Brain microvascular endothelial cell (primary cell): ENCODE results near the gene PTX4.

Experiments used
- DNase-seq: peaks from one replicate; pipeline ENCODE4 v3.0.0-alpha.2; 2020
- H3K27ac ChIP-seq: fragments of 250-450 bp; sonication (Bioruptor Pico); 2 replicates; pipeline ENCODE4 v1.5.1; 2020; ENCODE audit warnings: mild to moderate bottlenecking, moderate library complexity
- H3K27me3 ChIP-seq: fragments of 250-450 bp; sonication (Bioruptor Pico); replicated peaks from 2 replicates; pipeline ENCODE4 v1.5.1; 2020; ENCODE audit warnings: mild to moderate bottlenecking
- H3K36me3 ChIP-seq: fragments of 250-450 bp; sonication (Bioruptor Pico); replicated peaks from 2 replicates; pipeline ENCODE4 v1.5.1; 2020; ENCODE audit warnings: mild to moderate bottlenecking
- H3K4me3 ChIP-seq: 2 replicates; pipeline ENCODE4 v1.5.1; 2011; ENCODE audit warnings: low read depth, mild to moderate bottlenecking, control low read depth, low read length, moderate library complexity
- CTCF ChIP-seq: IDR thresholded peaks from 2 replicates; pipeline ENCODE4 v1.5.1; 2011; ENCODE audit warnings: low read depth, mild to moderate bottlenecking, moderate library complexity, low read length, control low read depth, inconsistent platforms; ENCODE audit errors: missing control alignments
- in situ Hi-C: cut with HindIII; loops from 2 replicates; pipeline ENCODE4 v1.10.0; 2017; ENCODE audit warnings: low sequenced_read_pairs, low pct_ligation_motif_present

Gene PTX4

GRCh38 chr16:1459967-1460366 lies 28.8 kb downstream of the PTX4 start:
- DNase-seq = no peak
- H3K36me3 ChIP-seq = peaks cover 19% of the 10 kb centered on the region
- in situ Hi-C loops = no loop called here
- H3K27me3 ChIP-seq = no peaks in the 10 kb centered on the region
- H3K27ac ChIP-seq = no peak overlapping the region
- TF ChIP-seq CTCF = no peak
- H3K4me3 ChIP-seq = no peak overlapping the region

GRCh38 chr16:1458977-1459341 lies 29.8 kb downstream of the PTX4 start:
- no peak overlapping the region for H3K27ac ChIP-seq
- H3K27me3 ChIP-seq = no peaks in the 10 kb centered on the region
- no peak for DNase-seq
- TF ChIP-seq CTCF = no peak
- H3K36me3 ChIP-seq = peaks cover 29% of the 10 kb centered on the region
- in situ Hi-C loops = no loop called here
- no peak overlapping the region for H3K4me3 ChIP-seq

GRCh38 chr16:1458336-1458976 lies 30.3 kb downstream of the PTX4 start:
- in situ Hi-C loops = no loop called here
- DNase-seq = no peak
- Histone ChIP-seq H3K36me3 (peaks cover 32% of the 10 kb centered on the region), H3K27me3 (no peaks in the 10 kb centered on the region), H3K27ac (no peak overlapping the region), H3K4me3 (no peak overlapping the region)
- no peak for TF ChIP-seq CTCF

- no peak for DNase-seq
- in situ Hi-C loops = no loop called here
- no peak overlapping the region for H3K27ac ChIP-seq
- H3K36me3 ChIP-seq = peaks cover 34% of the 10 kb centered on the region
- H3K27me3 ChIP-seq = no peaks in the 10 kb centered on the region
- H3K4me3 ChIP-seq = no peak overlapping the region
- TF ChIP-seq CTCF = no peak
These were observed 31.1 kb downstream of the PTX4 start for GRCh38 chr16:1457489-1458245.

- Histone ChIP-seq H3K36me3 (peaks cover 41% of the 10 kb centered on the region), H3K4me3 (no peak overlapping the region), H3K27ac (no peak overlapping the region), H3K27me3 (no peaks in the 10 kb centered on the region)
- in situ Hi-C loops = no loop called here
- no peak for TF ChIP-seq CTCF
- no peak for DNase-seq
These were observed 31.8 kb downstream of the PTX4 start for GRCh38 chr16:1456951-1457350.
